ENCODE results near the gene PLXNA2.

- no peak for TF ChIP-seq POLR2AphosphoS5 (IDR thresholded peaks at IDR 0.05; ENCODE audit: low read depth, low read length)
- TF ChIP-seq TAF1 (IDR thresholded peaks at IDR 0.05; ENCODE audit: borderline replicate concordance, low read depth, low read length) = no peak
- TF ChIP-seq POLR2A (IDR thresholded peaks at IDR 0.05; ENCODE audit: low read depth, low read length) = no peak
Measured at GRCh38 chr1:208090388-208091301, 153.5 kb downstream of the PLXNA2 start.

Measured in GM12892 (cell line).